Neural cell (in vitro differentiated cells): ENCODE results near the gene ATP2A1. TPM values are rescaled to one million over a fixed set of nuclear protein-coding genes. Genes with fewer than 3 reads are reported as not detected.

Source experiments
- H2AFZ ChIP-seq: fragments of 200-600, 300-800 bp; sonication (generic), shearing (Covaris generic); 2 replicates; pipeline ENCODE4 v1.6.0; 2014; ENCODE audit warnings: low read depth, mild to moderate bottlenecking, antibody characterized with exemption, low read length, moderate library complexity
- H3F3A ChIP-seq: fragments of 200-600 bp; shearing (Covaris generic); 2 replicates; pipeline ENCODE4 v1.6.1; 2016; ENCODE audit warnings: mild to moderate bottlenecking, moderate library complexity, mixed read lengths, antibody characterized with exemption, low read length; ENCODE audit not compliant: insufficient read depth, poor library complexity, severe bottlenecking
- H3K27ac ChIP-seq: fragments of 200-600, 300-800 bp; sonication (generic), shearing (Covaris generic); 2 replicates; pipeline ENCODE4 v1.5.1; 2014; ENCODE audit warnings: mild to moderate bottlenecking, low read length, moderate library complexity
- H3K27me3 ChIP-seq: fragments of 300-800, 200-600 bp; sonication (generic), shearing (Covaris generic); 2 replicates; pipeline ENCODE4 v1.6.0; 2014; ENCODE audit warnings: mild to moderate bottlenecking, low read depth, low read length, moderate library complexity; ENCODE audit not compliant: insufficient read depth
- H3K36me3 ChIP-seq: fragments of 300-800, 200-600 bp; sonication (generic), shearing (Covaris generic); 2 replicates; pipeline ENCODE4 v1.5.1; 2014; ENCODE audit warnings: mild to moderate bottlenecking, antibody characterized with exemption, low read length, moderate library complexity; ENCODE audit not compliant: insufficient read depth
- H3K4me2 ChIP-seq: fragments of 300-800, 200-600 bp; sonication (generic), shearing (Covaris generic); 2 replicates; pipeline ENCODE4 v1.6.0; 2014; ENCODE audit warnings: mild to moderate bottlenecking, low read length
- H3K4me3 ChIP-seq: fragments of 300-800, 200-600 bp; sonication (generic), shearing (Covaris generic); 2 replicates; pipeline ENCODE4 v1.5.1; 2014; ENCODE audit warnings: mild to moderate bottlenecking, low read length, moderate library complexity
- H3K79me2 ChIP-seq: fragments of 200-600 bp; shearing (Covaris generic); replicated peaks from 2 replicates; pipeline ENCODE4 v1.6.0; 2014; ENCODE audit warnings: mild to moderate bottlenecking, low read length, moderate library complexity; ENCODE audit not compliant: insufficient read depth
- H3K9ac ChIP-seq: fragments of 300-800, 200-600 bp; sonication (generic), shearing (Covaris generic); 2 replicates; pipeline ENCODE4 v1.6.1; 2016; ENCODE audit warnings: mild to moderate bottlenecking, low read length, mixed read lengths
- H3K9me2 ChIP-seq: fragments of 200-600 bp; shearing (Covaris generic); 2 replicates; pipeline ENCODE4 v1.6.1; 2016; ENCODE audit warnings: mild to moderate bottlenecking, low read length, mixed read lengths; ENCODE audit not compliant: insufficient read depth
- H3K9me3 ChIP-seq: fragments of 200-600, 300-800 bp; sonication (generic), shearing (Covaris generic); 2 replicates; pipeline ENCODE4 v1.6.1; 2016; ENCODE audit warnings: mild to moderate bottlenecking, mixed run types, low read length, moderate library complexity, mixed read lengths
- H4K20me1 ChIP-seq: fragments of 200-600 bp; shearing (Covaris generic); 2 replicates; pipeline ENCODE4 v1.6.1; 2016; ENCODE audit warnings: mild to moderate bottlenecking, mixed run types; ENCODE audit not compliant: insufficient read depth
- EP300 ChIP-seq: fragments of 450-650 bp; conservative IDR thresholded peaks from 2 replicates; pipeline ENCODE4 v1.6.1; 2014; ENCODE audit warnings: antibody characterized with exemption, mild to moderate bottlenecking, moderate library complexity; ENCODE audit not compliant: poor library complexity, severe bottlenecking
- EZH2 ChIP-seq: fragments of 200-600, 300-800 bp; shearing (Covaris generic), sonication (generic); IDR thresholded peaks from 2 replicates; pipeline ENCODE4 v1.6.1; 2014; ENCODE audit warnings: antibody characterized with exemption, low read length, borderline replicate concordance, mild to moderate bottlenecking; ENCODE audit not compliant: insufficient read depth, poor library complexity, severe bottlenecking
- MXI1 ChIP-seq: fragments of 450-650 bp; conservative IDR thresholded peaks from 2 replicates; pipeline ENCODE4 v1.6.1; 2014; ENCODE audit warnings: antibody characterized with exemption, mild to moderate bottlenecking; ENCODE audit not compliant: poor library complexity, severe bottlenecking
- POLR2AphosphoS5 ChIP-seq: IDR thresholded peaks from 2 replicates; pipeline ENCODE4 v1.6.1; 2012
- RAD21 ChIP-seq: fragments of 450-650 bp; conservative IDR thresholded peaks from 2 replicates; pipeline ENCODE4 v1.6.1; 2014; ENCODE audit warnings: antibody characterized with exemption, mild to moderate bottlenecking, moderate library complexity
- SMC3 ChIP-seq: fragments of 450-650 bp; conservative IDR thresholded peaks from 2 replicates; pipeline ENCODE4 v1.6.1; 2014; ENCODE audit warnings: antibody characterized with exemption, mild to moderate bottlenecking, moderate library complexity; ENCODE audit not compliant: poor library complexity
- TAF1 ChIP-seq: IDR thresholded peaks from 2 replicates; pipeline ENCODE4 v1.6.1; 2012; ENCODE audit warnings: low read depth
- polyA plus RNA-seq: library from polyadenylated mRNA; depleted of rRNA; stranded (reverse); fragments of >200 nt; gene quantifications from 2 replicates; pipeline ENCODE4 v1.2.3, GENCODE V29; 2014
- TF ChIP-seq, protein P1 (sequence below): fragments of 450-650 bp; IDR thresholded peaks from 2 replicates; pipeline ENCODE4 v1.5.1; 2014; ENCODE audit warnings: antibody characterized with exemption, mild to moderate bottlenecking, moderate library complexity; ENCODE audit not compliant: poor library complexity, severe bottlenecking
- TF ChIP-seq, protein P2 (sequence below): IDR thresholded peaks from 2 replicates; pipeline ENCODE4 v1.6.1; 2012; ENCODE audit warnings: borderline replicate concordance

Gene ATP2A1
- polyA plus RNA-seq, 1 donor from 2014 or later = 0.06 TPM

DNA sequence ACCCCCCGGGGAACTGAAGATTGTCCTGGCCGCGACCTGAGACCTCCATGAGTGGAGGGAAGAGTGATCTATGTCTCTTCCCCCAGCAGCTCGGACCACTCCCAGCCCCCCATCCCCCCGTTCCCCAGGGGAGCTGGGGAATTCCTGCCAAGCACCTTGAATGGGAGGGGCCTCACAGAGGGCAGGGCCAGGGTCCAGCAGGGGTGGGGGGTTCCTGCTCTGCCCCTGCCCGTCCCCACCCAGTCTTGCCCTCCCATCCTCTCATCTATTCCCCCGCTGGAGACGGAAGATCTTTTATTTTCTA, 41.6 kb upstream of the ATP2A1 start:
- Histone ChIP-seq H3K9me2 (no peaks in the 10 kb centered on the region), H3K4me2 (no peak overlapping the region), H3K79me2 (no peaks in the 10 kb centered on the region), H3K4me3 (no peak overlapping the region), H3K27me3 (no peaks in the 10 kb centered on the region), H3K27ac (no peak overlapping the region), H3K36me3 (peaks cover 3% of the 10 kb centered on the region), H3K9me3 (no peaks in the 10 kb centered on the region), H3F3A (no peaks in the 10 kb centered on the region), H4K20me1 (no peaks in the 10 kb centered on the region), H3K9ac (no peak overlapping the region), H2AFZ (no peak overlapping the region)
- TF ChIP-seq POLR2AphosphoS5 = no peak
- TF ChIP-seq, protein P1, sequence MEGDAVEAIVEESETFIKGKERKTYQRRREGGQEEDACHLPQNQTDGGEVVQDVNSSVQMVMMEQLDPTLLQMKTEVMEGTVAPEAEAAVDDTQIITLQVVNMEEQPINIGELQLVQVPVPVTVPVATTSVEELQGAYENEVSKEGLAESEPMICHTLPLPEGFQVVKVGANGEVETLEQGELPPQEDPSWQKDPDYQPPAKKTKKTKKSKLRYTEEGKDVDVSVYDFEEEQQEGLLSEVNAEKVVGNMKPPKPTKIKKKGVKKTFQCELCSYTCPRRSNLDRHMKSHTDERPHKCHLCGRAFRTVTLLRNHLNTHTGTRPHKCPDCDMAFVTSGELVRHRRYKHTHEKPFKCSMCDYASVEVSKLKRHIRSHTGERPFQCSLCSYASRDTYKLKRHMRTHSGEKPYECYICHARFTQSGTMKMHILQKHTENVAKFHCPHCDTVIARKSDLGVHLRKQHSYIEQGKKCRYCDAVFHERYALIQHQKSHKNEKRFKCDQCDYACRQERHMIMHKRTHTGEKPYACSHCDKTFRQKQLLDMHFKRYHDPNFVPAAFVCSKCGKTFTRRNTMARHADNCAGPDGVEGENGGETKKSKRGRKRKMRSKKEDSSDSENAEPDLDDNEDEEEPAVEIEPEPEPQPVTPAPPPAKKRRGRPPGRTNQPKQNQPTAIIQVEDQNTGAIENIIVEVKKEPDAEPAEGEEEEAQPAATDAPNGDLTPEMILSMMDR = no peak
- TF ChIP-seq EP300 = no peak
- no peak for TF ChIP-seq MXI1
- no peak for TF ChIP-seq SMC3
- no peak for TF ChIP-seq RAD21
- no peak for TF ChIP-seq EZH2
- no peak for TF ChIP-seq TAF1
- TF ChIP-seq, protein P2, sequence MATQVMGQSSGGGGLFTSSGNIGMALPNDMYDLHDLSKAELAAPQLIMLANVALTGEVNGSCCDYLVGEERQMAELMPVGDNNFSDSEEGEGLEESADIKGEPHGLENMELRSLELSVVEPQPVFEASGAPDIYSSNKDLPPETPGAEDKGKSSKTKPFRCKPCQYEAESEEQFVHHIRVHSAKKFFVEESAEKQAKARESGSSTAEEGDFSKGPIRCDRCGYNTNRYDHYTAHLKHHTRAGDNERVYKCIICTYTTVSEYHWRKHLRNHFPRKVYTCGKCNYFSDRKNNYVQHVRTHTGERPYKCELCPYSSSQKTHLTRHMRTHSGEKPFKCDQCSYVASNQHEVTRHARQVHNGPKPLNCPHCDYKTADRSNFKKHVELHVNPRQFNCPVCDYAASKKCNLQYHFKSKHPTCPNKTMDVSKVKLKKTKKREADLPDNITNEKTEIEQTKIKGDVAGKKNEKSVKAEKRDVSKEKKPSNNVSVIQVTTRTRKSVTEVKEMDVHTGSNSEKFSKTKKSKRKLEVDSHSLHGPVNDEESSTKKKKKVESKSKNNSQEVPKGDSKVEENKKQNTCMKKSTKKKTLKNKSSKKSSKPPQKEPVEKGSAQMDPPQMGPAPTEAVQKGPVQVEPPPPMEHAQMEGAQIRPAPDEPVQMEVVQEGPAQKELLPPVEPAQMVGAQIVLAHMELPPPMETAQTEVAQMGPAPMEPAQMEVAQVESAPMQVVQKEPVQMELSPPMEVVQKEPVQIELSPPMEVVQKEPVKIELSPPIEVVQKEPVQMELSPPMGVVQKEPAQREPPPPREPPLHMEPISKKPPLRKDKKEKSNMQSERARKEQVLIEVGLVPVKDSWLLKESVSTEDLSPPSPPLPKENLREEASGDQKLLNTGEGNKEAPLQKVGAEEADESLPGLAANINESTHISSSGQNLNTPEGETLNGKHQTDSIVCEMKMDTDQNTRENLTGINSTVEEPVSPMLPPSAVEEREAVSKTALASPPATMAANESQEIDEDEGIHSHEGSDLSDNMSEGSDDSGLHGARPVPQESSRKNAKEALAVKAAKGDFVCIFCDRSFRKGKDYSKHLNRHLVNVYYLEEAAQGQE = no peak

DNA sequence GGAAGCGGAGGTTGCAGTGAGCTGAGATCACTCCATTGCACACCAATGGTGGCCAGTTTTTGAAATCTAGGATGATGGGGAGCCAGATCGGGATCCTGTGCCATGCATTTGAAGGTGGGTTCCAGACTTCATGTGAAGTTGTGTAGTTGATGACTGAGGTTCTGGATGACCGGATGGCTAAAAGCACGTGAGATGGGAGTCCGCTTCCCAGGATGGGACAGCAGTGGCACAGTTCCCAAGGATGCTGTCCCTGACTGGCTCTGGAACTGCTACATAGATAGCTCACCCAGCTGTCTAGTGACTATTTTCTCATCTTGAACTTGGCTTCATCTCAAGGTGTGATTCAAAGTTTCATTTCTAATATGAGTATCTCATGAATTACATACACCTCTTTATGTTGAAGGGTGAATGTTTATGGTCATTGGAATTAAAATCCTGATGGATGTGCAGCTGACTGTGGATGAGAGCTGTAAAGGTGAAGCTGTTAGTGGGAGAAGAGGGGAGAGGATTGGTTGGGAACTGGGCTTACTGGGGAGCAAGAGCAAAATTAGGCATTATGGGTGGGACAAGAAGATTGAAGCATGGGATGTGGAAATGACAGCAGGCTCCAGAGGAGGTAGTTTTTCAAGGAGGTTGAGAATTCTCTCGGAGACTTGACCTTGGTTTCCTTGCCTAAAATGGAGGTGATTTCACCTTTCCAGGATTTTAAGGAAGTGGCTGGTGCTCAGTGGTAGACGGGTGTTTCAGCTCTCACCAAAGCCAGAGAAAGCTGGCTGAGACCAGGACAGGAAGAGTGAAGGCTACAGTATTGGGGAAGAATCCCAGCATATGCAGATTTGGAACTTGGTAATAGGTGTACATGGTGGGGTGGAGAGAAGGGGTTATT, 40.4 kb upstream of the ATP2A1 start:
- Histone ChIP-seq H3K79me2 (no peaks in the 10 kb centered on the region), H3K4me3 (no peak overlapping the region), H2AFZ (no peak overlapping the region), H4K20me1 (no peaks in the 10 kb centered on the region), H3K4me2 (no peak overlapping the region), H3F3A (no peaks in the 10 kb centered on the region), H3K27me3 (no peaks in the 10 kb centered on the region), H3K9me3 (no peaks in the 10 kb centered on the region), H3K9me2 (no peaks in the 10 kb centered on the region), H3K9ac (no peak overlapping the region), H3K27ac (no peak overlapping the region), H3K36me3 (peaks cover 3% of the 10 kb centered on the region)
- TF ChIP-seq, protein P2 = no peak
- TF ChIP-seq TAF1 (no peak), EZH2 (no peak), SMC3 (no peak), MXI1 (no peak), POLR2AphosphoS5 (no peak), EP300 (no peak), RAD21 (no peak)
- TF ChIP-seq, protein P1 = no peak
